ENCODE results near the gene PCBP3.
"Not testable (repeated sequence)": the region's sequence is repeated elsewhere in the genome, so short reads cannot be mapped to it uniquely, and the experiment has no call there.

The PCBP3 gene

GRCh38 chr21:45635271-45636151 is 8.0 kb upstream of the PCBP3 start:
- DNase-seq (ENCODE audit: low read depth) = no peak

GRCh38 chr21:45636459-45636858 is 7.1 kb upstream of the PCBP3 start:
- DNase-seq (ENCODE audit: low read depth) = no peak

- DNase-seq (ENCODE audit: low read depth) = no peak
These were observed 6.4 kb upstream of the PCBP3 start for GRCh38 chr21:45636951-45637646.

- DNase-seq (ENCODE audit: low read depth) = no peak
These were observed 5.6 kb upstream of the PCBP3 start for GRCh38 chr21:45637883-45638282.

GRCh38 chr21:45638707-45639106 is 4.8 kb upstream of the PCBP3 start:
- DNase-seq (ENCODE audit: low read depth) = no peak

GRCh38 chr21:45639206-45640000 is 4.1 kb upstream of the PCBP3 start:
- DNase-seq (ENCODE audit: low read depth) = no peak

- no peak for DNase-seq (ENCODE audit: low read depth)
These were observed 3.3 kb upstream of the PCBP3 start for GRCh38 chr21:45640001-45640887.

GRCh38 chr21:45640888-45641479 is 2.5 kb upstream of the PCBP3 start:
- DNase-seq (ENCODE audit: low read depth) = no peak

GRCh38 chr21:45641480-45642035 is 2.0 kb upstream of the PCBP3 start:
- DNase-seq (ENCODE audit: low read depth) = no peak

- DNase-seq (ENCODE audit: low read depth) = no peak
These were observed 1.3 kb upstream of the PCBP3 start for GRCh38 chr21:45642122-45642813.

GRCh38 chr21:45644041-45644906 is 749 bp downstream of the PCBP3 start:
- DNase-seq (ENCODE audit: low read depth) = no peak

GRCh38 chr21:45651921-45652320 is 8.4 kb downstream of the PCBP3 start:
- DNase-seq (ENCODE audit: low read depth) = no peak

GRCh38 chr21:45655124-45655523 is 11.6 kb downstream of the PCBP3 start:
- no peak for DNase-seq (ENCODE audit: low read depth)

- not testable (repeated sequence) for DNase-seq (ENCODE audit: low read depth)
These were observed 12.6 kb downstream of the PCBP3 start for GRCh38 chr21:45656114-45656513.

- not testable (repeated sequence) for DNase-seq (ENCODE audit: low read depth)
These were observed 18.5 kb downstream of the PCBP3 start for GRCh38 chr21:45661913-45662622.

GRCh38 chr21:45662623-45663245 is 19.2 kb downstream of the PCBP3 start:
- DNase-seq (ENCODE audit: low read depth) = not testable (repeated sequence)

- no peak for DNase-seq (ENCODE audit: low read depth)
These were observed 25.9 kb downstream of the PCBP3 start for GRCh38 chr21:45669382-45669781.

GRCh38 chr21:45670731-45671130 is 27.2 kb downstream of the PCBP3 start:
- DNase-seq (ENCODE audit: low read depth) = no peak
